ENCODE results near the gene MRNIP.

- TF ChIP-seq ZFP3 (CRISPR knock-in tag; IDR thresholded peaks at IDR 0.05) = no peak
- no peak for TF ChIP-seq PATZ1 (CRISPR knock-in tag; IDR thresholded peaks at IDR 0.05; ENCODE audit: borderline replicate concordance)
- TF ChIP-seq ZFP30 (CRISPR knock-in tag; IDR thresholded peaks at IDR 0.05) = no peak
- no peak for TF ChIP-seq BACH2 (CRISPR knock-in tag; IDR thresholded peaks at IDR 0.05; ENCODE audit: borderline replicate concordance)
- TF ChIP-seq CREB5 (CRISPR knock-in tag; IDR thresholded peaks at IDR 0.05; ENCODE audit: low read depth) = no peak
- no peak for TF ChIP-seq PPARA (CRISPR knock-in tag; IDR thresholded peaks at IDR 0.05; ENCODE audit: borderline replicate concordance)
- no peak for TF ChIP-seq ARNTL (CRISPR knock-in tag; IDR thresholded peaks at IDR 0.05; ENCODE audit: borderline replicate concordance, low read depth)
- no peak for TF ChIP-seq SNAI2 (CRISPR knock-in tag; IDR thresholded peaks at IDR 0.05)
- TF ChIP-seq ZNF565 (CRISPR knock-in tag; conservative IDR thresholded peaks at IDR 0.05; ENCODE audit: low read depth) = no peak
- no peak for TF ChIP-seq RARB (CRISPR knock-in tag; IDR thresholded peaks at IDR 0.05)
- no peak for TF ChIP-seq TOX (CRISPR knock-in tag; IDR thresholded peaks at IDR 0.05; ENCODE audit: borderline replicate concordance)
- no peak for TF ChIP-seq ZNF8 (CRISPR knock-in tag; IDR thresholded peaks at IDR 0.05)
- no peak for TF ChIP-seq TSHZ2 (CRISPR knock-in tag; IDR thresholded peaks at IDR 0.05)
Measured at GRCh38 chr5:179836225-179837019, 22.2 kb downstream of the MRNIP start.
